Measurements from ENCODE around the gene ERRFI1.

- TF ChIP-seq CTCF (IDR thresholded peaks at IDR 0.05 in 8 of 11, conservative IDR thresholded peaks at IDR 0.05 in 3 of 11) (no peak), POLR2A (IDR thresholded peaks at IDR 0.05) (no peak)
Observed at GRCh38 chr1:8055973-8056372, 29.9 kb upstream of the ERRFI1 start.

Measured in spleen (tissue), 7 donors.